Gastrocnemius medialis (tissue), 4 donors: Measurements from ENCODE around the gene COASY.

Source experiments
- POLR2A ChIP-seq, 2 donors: fragments of 450-650 bp; IDR thresholded peaks; one replicate each; pipeline ENCODE4 v1.6.1; 2017; ENCODE audit warnings: antibody characterized with exemption in 2 of 2, mild to moderate bottlenecking in 2 of 2, moderate library complexity in 2 of 2
- TF ChIP-seq, protein P1 (sequence below), 5 experiments: fragments of 450-650 bp in 3 of 5; fragments of 200-600 bp in 2 of 5; sonication (generic) in 2 of 5; IDR thresholded peaks in 4 of 5; conservative IDR thresholded peaks in 1 of 5; 1 replicate in 4 of 5; 2 replicates in 1 of 5; pipeline ENCODE4 v1.5.1; 2016 to 2019; ENCODE audit warnings: antibody characterized with exemption in 5 of 5, mild to moderate bottlenecking in 3 of 5, moderate library complexity in 3 of 5

GRCh38 chr17:42586514-42587230 lies 24.7 kb downstream of the COASY start:
- TF ChIP-seq, protein P1, sequence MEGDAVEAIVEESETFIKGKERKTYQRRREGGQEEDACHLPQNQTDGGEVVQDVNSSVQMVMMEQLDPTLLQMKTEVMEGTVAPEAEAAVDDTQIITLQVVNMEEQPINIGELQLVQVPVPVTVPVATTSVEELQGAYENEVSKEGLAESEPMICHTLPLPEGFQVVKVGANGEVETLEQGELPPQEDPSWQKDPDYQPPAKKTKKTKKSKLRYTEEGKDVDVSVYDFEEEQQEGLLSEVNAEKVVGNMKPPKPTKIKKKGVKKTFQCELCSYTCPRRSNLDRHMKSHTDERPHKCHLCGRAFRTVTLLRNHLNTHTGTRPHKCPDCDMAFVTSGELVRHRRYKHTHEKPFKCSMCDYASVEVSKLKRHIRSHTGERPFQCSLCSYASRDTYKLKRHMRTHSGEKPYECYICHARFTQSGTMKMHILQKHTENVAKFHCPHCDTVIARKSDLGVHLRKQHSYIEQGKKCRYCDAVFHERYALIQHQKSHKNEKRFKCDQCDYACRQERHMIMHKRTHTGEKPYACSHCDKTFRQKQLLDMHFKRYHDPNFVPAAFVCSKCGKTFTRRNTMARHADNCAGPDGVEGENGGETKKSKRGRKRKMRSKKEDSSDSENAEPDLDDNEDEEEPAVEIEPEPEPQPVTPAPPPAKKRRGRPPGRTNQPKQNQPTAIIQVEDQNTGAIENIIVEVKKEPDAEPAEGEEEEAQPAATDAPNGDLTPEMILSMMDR (IDR thresholded peaks at IDR 0.05 in 4 of 5, conservative IDR thresholded peaks at IDR 0.05 in 1 of 5), result no peak
- no peak for TF ChIP-seq POLR2A (IDR thresholded peaks at IDR 0.05)
